GM23248 (cell line): ENCODE results near the gene CNTN1. TPM values are rescaled to one million over a fixed set of nuclear protein-coding genes. Genes with fewer than 3 reads are reported as not detected.

Source experiments
- DNase-seq: peaks from one replicate; pipeline ENCODE4 v3.0.0-alpha.2; 2015
- H2AFZ ChIP-seq: fragments of 200-600 bp; sonication (generic); 2 replicates; pipeline ENCODE4 v1.6.1; 2016; ENCODE audit warnings: antibody characterized with exemption
- H3F3A ChIP-seq: fragments of 200-600 bp; sonication (generic); 2 replicates; pipeline ENCODE4 v1.6.1; 2016; ENCODE audit warnings: mild to moderate bottlenecking, antibody characterized with exemption, mixed run types; ENCODE audit not compliant: insufficient read depth
- H3K27ac ChIP-seq: fragments of 200-600 bp; sonication (generic); 2 replicates; pipeline ENCODE4 v1.5.1; 2016; ENCODE audit warnings: mild to moderate bottlenecking
- H3K27me3 ChIP-seq: fragments of 200-600 bp; sonication (generic); replicated peaks from 2 replicates; pipeline ENCODE4 v1.6.1; 2016; ENCODE audit warnings: mild to moderate bottlenecking; ENCODE audit not compliant: insufficient read depth
- H3K36me3 ChIP-seq: fragments of 200-600 bp; sonication (generic); 2 replicates; pipeline ENCODE4 v1.6.1; 2016; ENCODE audit warnings: low read depth, mild to moderate bottlenecking
- H3K4me1 ChIP-seq: fragments of 200-600 bp; sonication (generic); 2 replicates; pipeline ENCODE4 v1.6.1; 2016; ENCODE audit warnings: mild to moderate bottlenecking; ENCODE audit not compliant: insufficient read depth
- H3K4me2 ChIP-seq: fragments of 200-600 bp; sonication (generic); one replicate; pipeline ENCODE4 v1.6.1; 2016; ENCODE audit warnings: mild to moderate bottlenecking; ENCODE audit not compliant: unreplicated experiment
- H3K4me3 ChIP-seq: fragments of 200-600 bp; sonication (generic); 2 replicates; pipeline ENCODE4 v1.5.1; 2016; ENCODE audit warnings: mild to moderate bottlenecking
- H3K79me2 ChIP-seq: fragments of 200-600 bp; sonication (generic); 2 replicates; pipeline ENCODE4 v1.6.1; 2016; ENCODE audit warnings: mild to moderate bottlenecking; ENCODE audit not compliant: insufficient read depth
- H3K9ac ChIP-seq: fragments of 200-600 bp; sonication (generic); 2 replicates; pipeline ENCODE4 v1.6.1; 2016; ENCODE audit warnings: mild to moderate bottlenecking
- H3K9me2 ChIP-seq: fragments of 200-600 bp; sonication (generic); 2 replicates; pipeline ENCODE4 v1.6.1; 2016; ENCODE audit warnings: mixed run types, mild to moderate bottlenecking, moderate library complexity; ENCODE audit not compliant: insufficient read depth
- H3K9me3 ChIP-seq: fragments of 200-600 bp; sonication (generic); one replicate; pipeline ENCODE4 v1.6.1; 2017; ENCODE audit warnings: low read depth
- H4K20me1 ChIP-seq: fragments of 200-600 bp; sonication (generic); 2 replicates; pipeline ENCODE4 v1.6.0; 2016; ENCODE audit not compliant: insufficient read depth
- EZH2 ChIP-seq: fragments of 200-600 bp; sonication (generic); IDR thresholded peaks from 2 replicates; pipeline ENCODE4 v1.6.1; 2018; ENCODE audit warnings: antibody characterized with exemption, mild to moderate bottlenecking; ENCODE audit not compliant: insufficient read depth, poor library complexity, severe bottlenecking
- EZH2phosphoT487 ChIP-seq: fragments of 200-600 bp; sonication (generic); IDR thresholded peaks from 2 replicates; pipeline ENCODE4 v1.6.1; 2018; ENCODE audit warnings: antibody characterized with exemption, moderate library complexity, mild to moderate bottlenecking, low read depth; ENCODE audit not compliant: insufficient read depth
- WGBS, 2 experiments: methylation state at CpG; one replicate each; pipeline ENCODE4 v1.1.6; 2015 to 2017; ENCODE audit warnings: low lambda C conversion rate in 2 of 2, low coverage in 1 of 2; ENCODE audit errors: missing lambda C conversion rate in 2 of 2; 5-methylcytosine and 5-hydroxymethylcytosine counted together
- in situ Hi-C: fragments of 300-500 bp; cut with MboI; formaldehyde crosslinking; loops from 2 replicates; pipeline ENCODE4 v1.15.0; 2020
- polyA plus RNA-seq: library from polyadenylated mRNA; unstranded; fragments of >200 nt; fragmentation: Nextera tagmentation; extraction: Ambion mirVana; gene quantifications from 2 replicates; pipeline ENCODE4 v1.2.1, GENCODE V29; 2016
- total RNA-seq: library from RNA; depleted of rRNA; stranded (reverse); fragments of >200 nt; shearing (Covaris generic); gene quantifications from 2 replicates; pipeline ENCODE4 v1.2.3, GENCODE V29; 2014

The CNTN1 gene
- total and polyA plus RNA-seq, 2 experiments from 2014 or later: 0.32 to 0.36 TPM

GRCh38 chr12:40837891-40838429 is 145.7 kb downstream of the CNTN1 start:
- H3K4me3 ChIP-seq: no peak overlapping the region
- H2AFZ ChIP-seq: no peak overlapping the region
- no peaks in the 10 kb centered on the region for H3K36me3 ChIP-seq
- DNase-seq: no peak
- H3K4me2 ChIP-seq: no peak overlapping the region
- no peaks in the 10 kb centered on the region for H4K20me1 ChIP-seq
- no peaks in the 10 kb centered on the region for H3F3A ChIP-seq
- H3K9me3 ChIP-seq: no peaks in the 10 kb centered on the region
- H3K79me2 ChIP-seq: no peaks in the 10 kb centered on the region
- TF ChIP-seq EZH2phosphoT487: no peak
- TF ChIP-seq EZH2: no peak
- in situ Hi-C loops: no loop called here
- H3K9ac ChIP-seq: no peak overlapping the region
- 76 to 82% methylated on average over 6 of the region's 6 CpGs for WGBS, 2 experiments
- no peaks in the 10 kb centered on the region for H3K27me3 ChIP-seq
- H3K27ac ChIP-seq: no peak overlapping the region
- no peaks in the 10 kb centered on the region for H3K9me2 ChIP-seq
- no peaks in the 10 kb centered on the region for H3K4me1 ChIP-seq

GRCh38 chr12:40843495-40843894 is 151.3 kb downstream of the CNTN1 start:
- H3K4me2 ChIP-seq: no peak overlapping the region
- no peak overlapping the region for H2AFZ ChIP-seq
- H3K27ac ChIP-seq: no peak overlapping the region
- no peaks in the 10 kb centered on the region for H3K79me2 ChIP-seq
- H3K9ac ChIP-seq: no peak overlapping the region
- no peaks in the 10 kb centered on the region for H3K9me3 ChIP-seq
- in situ Hi-C loops: no loop called here
- H3K4me3 ChIP-seq: no peak overlapping the region
- no peak for DNase-seq
- H3F3A ChIP-seq: no peaks in the 10 kb centered on the region
- TF ChIP-seq EZH2 (no peak), EZH2phosphoT487 (no peak)
- 15 to 19% methylated on average over 3 of the region's 3 CpGs for WGBS, 2 experiments
- H4K20me1 ChIP-seq: no peaks in the 10 kb centered on the region
- H3K9me2 ChIP-seq: no peaks in the 10 kb centered on the region
- H3K36me3 ChIP-seq: no peaks in the 10 kb centered on the region
- no peaks in the 10 kb centered on the region for H3K4me1 ChIP-seq
- H3K27me3 ChIP-seq: no peaks in the 10 kb centered on the region

DNA sequence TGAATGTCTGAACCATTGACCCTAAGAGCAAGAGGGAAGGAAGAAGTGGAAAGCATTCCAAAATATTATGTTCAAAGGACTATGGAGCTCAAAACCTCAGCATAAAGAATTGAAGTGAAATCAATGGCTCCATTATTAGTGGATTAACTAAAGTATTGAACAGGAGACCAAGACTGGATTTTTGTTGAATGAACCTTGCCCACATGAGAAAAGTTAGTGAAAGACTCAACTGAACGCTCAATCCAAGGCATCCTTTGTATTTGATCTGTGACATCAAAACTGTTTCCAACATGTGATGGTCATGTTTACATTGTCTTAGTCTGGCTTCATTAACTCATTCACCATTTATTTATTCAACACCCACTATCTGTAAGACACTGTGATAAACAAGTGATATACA is 161.0 kb downstream of the CNTN1 start:
- in situ Hi-C loops: no loop called here
- no peaks in the 10 kb centered on the region for H3K79me2 ChIP-seq
- no peaks in the 10 kb centered on the region for H3K9me2 ChIP-seq
- H3K9ac ChIP-seq: no peak overlapping the region
- no peak overlapping the region for H3K4me3 ChIP-seq
- H3K27me3 ChIP-seq: no peaks in the 10 kb centered on the region
- no peak for DNase-seq
- no peak overlapping the region for H3K4me2 ChIP-seq
- H4K20me1 ChIP-seq: no peaks in the 10 kb centered on the region
- TF ChIP-seq EZH2 (no peak), EZH2phosphoT487 (no peak)
- no peaks in the 10 kb centered on the region for H3K9me3 ChIP-seq
- no peaks in the 10 kb centered on the region for H3F3A ChIP-seq
- no peaks in the 10 kb centered on the region for H3K4me1 ChIP-seq
- no peaks in the 10 kb centered on the region for H3K36me3 ChIP-seq
- WGBS, 2 experiments: 55 to 69% methylated on average over 1 of the region's 1 CpG
- H2AFZ ChIP-seq: no peak overlapping the region
- no peak overlapping the region for H3K27ac ChIP-seq

GRCh38 chr12:40854604-40855003 is 162.4 kb downstream of the CNTN1 start:
- in situ Hi-C loops: no loop called here
- Histone ChIP-seq H3K36me3 (no peaks in the 10 kb centered on the region), H2AFZ (no peak overlapping the region), H3K4me2 (no peak overlapping the region), H3K27me3 (no peaks in the 10 kb centered on the region), H3K79me2 (no peaks in the 10 kb centered on the region), H3F3A (no peaks in the 10 kb centered on the region), H3K27ac (no peak overlapping the region), H3K9me2 (no peaks in the 10 kb centered on the region), H3K4me3 (no peak overlapping the region), H3K9ac (no peak overlapping the region), H3K9me3 (no peaks in the 10 kb centered on the region), H3K4me1 (no peaks in the 10 kb centered on the region), H4K20me1 (no peaks in the 10 kb centered on the region)
- DNase-seq: no peak
- TF ChIP-seq EZH2phosphoT487 (no peak), EZH2 (no peak)
- WGBS, 2 experiments: 48 to 51% methylated on average over 4 of the region's 4 CpGs

DNA sequence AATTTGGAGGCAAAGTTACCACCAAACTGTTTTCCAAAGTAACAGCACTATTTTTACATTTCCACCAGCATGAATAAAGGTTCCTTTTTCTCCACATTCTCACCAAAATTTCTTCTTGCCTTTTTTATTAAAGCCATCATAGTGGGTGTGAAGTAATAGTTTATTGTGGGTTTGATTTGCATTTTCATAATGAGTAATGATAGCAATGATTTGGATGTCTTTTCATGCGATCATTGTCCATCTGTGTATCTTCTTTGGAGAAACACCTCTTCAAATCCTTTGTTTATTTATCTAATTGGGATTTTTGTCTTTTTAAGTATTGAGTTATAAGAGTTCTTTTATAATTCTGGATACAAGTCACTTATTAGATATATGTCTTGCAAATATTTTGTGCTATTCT is 172.7 kb downstream of the CNTN1 start:
- no peaks in the 10 kb centered on the region for H3K36me3 ChIP-seq
- in situ Hi-C loops: no loop called here
- H3F3A ChIP-seq: no peaks in the 10 kb centered on the region
- H3K79me2 ChIP-seq: no peaks in the 10 kb centered on the region
- no peaks in the 10 kb centered on the region for H3K4me1 ChIP-seq
- H3K9me3 ChIP-seq: no peaks in the 10 kb centered on the region
- DNase-seq: no peak
- no peak overlapping the region for H3K4me3 ChIP-seq
- H3K27me3 ChIP-seq: no peaks in the 10 kb centered on the region
- TF ChIP-seq EZH2phosphoT487 (no peak), EZH2 (no peak)
- H3K9me2 ChIP-seq: no peaks in the 10 kb centered on the region
- no peak overlapping the region for H2AFZ ChIP-seq
- H3K27ac ChIP-seq: no peak overlapping the region
- no peak overlapping the region for H3K9ac ChIP-seq
- WGBS, 2 experiments: 60 to 85% methylated on average over 1 of the region's 1 CpG
- no peak overlapping the region for H3K4me2 ChIP-seq
- H4K20me1 ChIP-seq: no peaks in the 10 kb centered on the region
